GM23338 (cell line): ENCODE measurements around the gene NOVA1.
A peak's percentile ranks its signal among the peaks of the same experiment; 100 is the strongest.

ENCODE experiments used
- CREB1 ChIP-seq: fragments of 250-450 bp; sonication (Bioruptor Pico); IDR thresholded peaks from 2 replicates; pipeline ENCODE4 v1.5.0; 2020; ENCODE audit warnings: low read depth, mild to moderate bottlenecking, moderate library complexity
- EZH2 ChIP-seq: fragments of 200-600 bp; sonication (generic); IDR thresholded peaks from one replicate; pipeline ENCODE4 v1.8.0; 2017; ENCODE audit warnings: antibody characterized with exemption, mild to moderate bottlenecking, low read depth; ENCODE audit not compliant: unreplicated experiment
- EZH2phosphoT487 ChIP-seq: fragments of 200-600 bp; sonication (generic); IDR thresholded peaks from one replicate; pipeline ENCODE4 v1.8.1; 2018; ENCODE audit warnings: antibody characterized with exemption; ENCODE audit not compliant: unreplicated experiment
- JUNB ChIP-seq: IDR thresholded peaks from one replicate; pipeline ENCODE4 v1.6.1; 2016; ENCODE audit warnings: antibody characterized with exemption; ENCODE audit not compliant: unreplicated experiment
- NANOG ChIP-seq: IDR thresholded peaks from 2 replicates; pipeline ENCODE4 v1.6.1; 2016; ENCODE audit warnings: antibody characterized with exemption, borderline replicate concordance
- POLR2AphosphoS5 ChIP-seq: IDR thresholded peaks from 2 replicates; pipeline ENCODE4 v1.6.1; 2016; ENCODE audit warnings: antibody characterized with exemption, low read depth
- STAT1 ChIP-seq: IDR thresholded peaks from one replicate; pipeline ENCODE4 v1.6.1; 2016; ENCODE audit warnings: antibody characterized with exemption; ENCODE audit not compliant: unreplicated experiment
- TF ChIP-seq, protein P1 (sequence below), 2 experiments: fragments of 200-600 bp in 1 of 2; sonication (generic) in 1 of 2; conservative IDR thresholded peaks; 2 replicates each; pipeline versions ENCODE4 v1.5.1 to v1.6.1; 2016 to 2017; ENCODE audit warnings: antibody characterized with exemption in 2 of 2, low read depth in 2 of 2, mild to moderate bottlenecking in 2 of 2, moderate library complexity in 1 of 2
- TF ChIP-seq, protein P2 (sequence below): IDR thresholded peaks from 2 replicates; pipeline ENCODE4 v1.6.1; 2016; ENCODE audit warnings: antibody characterized with exemption
- TF ChIP-seq, protein P3 (sequence below): IDR thresholded peaks from one replicate; pipeline ENCODE4 v1.6.1; 2018; ENCODE audit warnings: antibody characterized with exemption; ENCODE audit not compliant: unreplicated experiment

DNA sequence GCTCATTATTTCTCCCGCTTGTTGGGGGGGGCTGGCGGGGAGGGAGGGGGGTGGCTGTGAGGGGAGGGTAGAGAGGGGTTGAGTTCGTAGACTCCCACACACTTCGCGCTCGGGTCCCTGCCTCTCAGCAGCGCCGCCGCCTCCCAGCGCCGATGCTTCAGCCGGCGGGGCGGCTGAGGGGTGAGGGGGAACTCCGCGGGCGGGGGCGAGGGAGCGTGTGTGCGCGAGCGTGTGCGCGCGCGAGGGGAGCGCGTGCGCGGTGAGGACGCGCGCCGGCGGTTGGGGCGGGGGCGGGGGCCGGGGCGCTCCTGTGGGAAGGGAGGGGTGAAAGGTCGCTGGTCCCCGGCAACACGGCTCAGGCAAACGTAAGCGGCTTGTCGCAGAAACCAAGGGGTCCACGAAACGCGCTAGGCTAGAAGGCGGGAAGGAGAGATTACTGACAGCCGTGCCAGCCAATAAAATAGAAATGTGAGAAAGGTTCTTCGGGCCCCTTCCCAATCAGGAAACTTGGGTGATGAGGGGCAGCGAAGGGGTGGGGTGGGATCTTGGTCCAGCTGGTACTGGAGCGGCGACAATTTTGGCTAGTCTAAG lies 343 bp upstream of the NOVA1 start:
- TF ChIP-seq, protein P1, sequence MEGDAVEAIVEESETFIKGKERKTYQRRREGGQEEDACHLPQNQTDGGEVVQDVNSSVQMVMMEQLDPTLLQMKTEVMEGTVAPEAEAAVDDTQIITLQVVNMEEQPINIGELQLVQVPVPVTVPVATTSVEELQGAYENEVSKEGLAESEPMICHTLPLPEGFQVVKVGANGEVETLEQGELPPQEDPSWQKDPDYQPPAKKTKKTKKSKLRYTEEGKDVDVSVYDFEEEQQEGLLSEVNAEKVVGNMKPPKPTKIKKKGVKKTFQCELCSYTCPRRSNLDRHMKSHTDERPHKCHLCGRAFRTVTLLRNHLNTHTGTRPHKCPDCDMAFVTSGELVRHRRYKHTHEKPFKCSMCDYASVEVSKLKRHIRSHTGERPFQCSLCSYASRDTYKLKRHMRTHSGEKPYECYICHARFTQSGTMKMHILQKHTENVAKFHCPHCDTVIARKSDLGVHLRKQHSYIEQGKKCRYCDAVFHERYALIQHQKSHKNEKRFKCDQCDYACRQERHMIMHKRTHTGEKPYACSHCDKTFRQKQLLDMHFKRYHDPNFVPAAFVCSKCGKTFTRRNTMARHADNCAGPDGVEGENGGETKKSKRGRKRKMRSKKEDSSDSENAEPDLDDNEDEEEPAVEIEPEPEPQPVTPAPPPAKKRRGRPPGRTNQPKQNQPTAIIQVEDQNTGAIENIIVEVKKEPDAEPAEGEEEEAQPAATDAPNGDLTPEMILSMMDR (conservative IDR thresholded peaks at IDR 0.05; ENCODE audit: low read depth in 2 of 2): no peak
- TF ChIP-seq NANOG: no peak
- no peak for TF ChIP-seq EZH2phosphoT487
- peak; percentile 70 for TF ChIP-seq CREB1
- TF ChIP-seq POLR2AphosphoS5: peak; percentile 67
- no peak for TF ChIP-seq EZH2
- TF ChIP-seq, protein P2, sequence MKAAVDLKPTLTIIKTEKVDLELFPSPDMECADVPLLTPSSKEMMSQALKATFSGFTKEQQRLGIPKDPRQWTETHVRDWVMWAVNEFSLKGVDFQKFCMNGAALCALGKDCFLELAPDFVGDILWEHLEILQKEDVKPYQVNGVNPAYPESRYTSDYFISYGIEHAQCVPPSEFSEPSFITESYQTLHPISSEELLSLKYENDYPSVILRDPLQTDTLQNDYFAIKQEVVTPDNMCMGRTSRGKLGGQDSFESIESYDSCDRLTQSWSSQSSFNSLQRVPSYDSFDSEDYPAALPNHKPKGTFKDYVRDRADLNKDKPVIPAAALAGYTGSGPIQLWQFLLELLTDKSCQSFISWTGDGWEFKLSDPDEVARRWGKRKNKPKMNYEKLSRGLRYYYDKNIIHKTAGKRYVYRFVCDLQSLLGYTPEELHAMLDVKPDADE: no peak
- no peak for TF ChIP-seq JUNB
- no peak for TF ChIP-seq STAT1
- TF ChIP-seq, protein P3, sequence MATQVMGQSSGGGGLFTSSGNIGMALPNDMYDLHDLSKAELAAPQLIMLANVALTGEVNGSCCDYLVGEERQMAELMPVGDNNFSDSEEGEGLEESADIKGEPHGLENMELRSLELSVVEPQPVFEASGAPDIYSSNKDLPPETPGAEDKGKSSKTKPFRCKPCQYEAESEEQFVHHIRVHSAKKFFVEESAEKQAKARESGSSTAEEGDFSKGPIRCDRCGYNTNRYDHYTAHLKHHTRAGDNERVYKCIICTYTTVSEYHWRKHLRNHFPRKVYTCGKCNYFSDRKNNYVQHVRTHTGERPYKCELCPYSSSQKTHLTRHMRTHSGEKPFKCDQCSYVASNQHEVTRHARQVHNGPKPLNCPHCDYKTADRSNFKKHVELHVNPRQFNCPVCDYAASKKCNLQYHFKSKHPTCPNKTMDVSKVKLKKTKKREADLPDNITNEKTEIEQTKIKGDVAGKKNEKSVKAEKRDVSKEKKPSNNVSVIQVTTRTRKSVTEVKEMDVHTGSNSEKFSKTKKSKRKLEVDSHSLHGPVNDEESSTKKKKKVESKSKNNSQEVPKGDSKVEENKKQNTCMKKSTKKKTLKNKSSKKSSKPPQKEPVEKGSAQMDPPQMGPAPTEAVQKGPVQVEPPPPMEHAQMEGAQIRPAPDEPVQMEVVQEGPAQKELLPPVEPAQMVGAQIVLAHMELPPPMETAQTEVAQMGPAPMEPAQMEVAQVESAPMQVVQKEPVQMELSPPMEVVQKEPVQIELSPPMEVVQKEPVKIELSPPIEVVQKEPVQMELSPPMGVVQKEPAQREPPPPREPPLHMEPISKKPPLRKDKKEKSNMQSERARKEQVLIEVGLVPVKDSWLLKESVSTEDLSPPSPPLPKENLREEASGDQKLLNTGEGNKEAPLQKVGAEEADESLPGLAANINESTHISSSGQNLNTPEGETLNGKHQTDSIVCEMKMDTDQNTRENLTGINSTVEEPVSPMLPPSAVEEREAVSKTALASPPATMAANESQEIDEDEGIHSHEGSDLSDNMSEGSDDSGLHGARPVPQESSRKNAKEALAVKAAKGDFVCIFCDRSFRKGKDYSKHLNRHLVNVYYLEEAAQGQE: no peak
